SJSA1 (cell line): ENCODE measurements around the gene AFTPH. TPM values are rescaled to one million over a fixed set of nuclear protein-coding genes. Genes with fewer than 3 reads are reported as not detected.

Experiments used
- DNase-seq, 2 experiments: peaks; one replicate each; pipeline ENCODE4 v3.0.0-alpha.2; 2015 to 2020; ENCODE audit warnings: low spot score in 2 of 2, low read depth in 1 of 2
- H3K27ac ChIP-seq: fragments of 250-450 bp; sonication (Bioruptor Pico); 2 replicates; pipeline ENCODE4 v1.5.1; 2020; ENCODE audit warnings: mild to moderate bottlenecking, moderate library complexity
- H3K27me3 ChIP-seq: fragments of 250-450 bp; sonication (Bioruptor Pico); replicated peaks from 2 replicates; pipeline ENCODE4 v1.5.1; 2020; ENCODE audit warnings: mild to moderate bottlenecking, moderate library complexity
- H3K36me3 ChIP-seq: fragments of 250-450 bp; sonication (Bioruptor Pico); 2 replicates; pipeline ENCODE4 v1.5.1; 2020; ENCODE audit warnings: mild to moderate bottlenecking
- H3K4me1 ChIP-seq: fragments of 250-450 bp; sonication (Bioruptor Pico); replicated peaks from 2 replicates; pipeline ENCODE4 v1.6.1; 2021; ENCODE audit warnings: mild to moderate bottlenecking
- H3K4me3 ChIP-seq: fragments of 250-450 bp; sonication (Bioruptor Pico); 2 replicates; pipeline ENCODE4 v1.5.1; 2020; ENCODE audit warnings: mild to moderate bottlenecking
- H3K9me3 ChIP-seq: fragments of 250-450 bp; sonication (Bioruptor Pico); replicated peaks from 2 replicates; pipeline ENCODE4 v1.5.1; 2020; ENCODE audit warnings: mild to moderate bottlenecking
- total RNA-seq: library from RNA; depleted of rRNA; stranded (reverse); fragments of >200 nt; shearing (Covaris generic); gene quantifications from 2 replicates; pipeline ENCODE4 v1.2.3, GENCODE V29; 2014

AFTPH gene
- total RNA-seq, 1 experiment from 2014 or later, result 24.4 TPM

DNA sequence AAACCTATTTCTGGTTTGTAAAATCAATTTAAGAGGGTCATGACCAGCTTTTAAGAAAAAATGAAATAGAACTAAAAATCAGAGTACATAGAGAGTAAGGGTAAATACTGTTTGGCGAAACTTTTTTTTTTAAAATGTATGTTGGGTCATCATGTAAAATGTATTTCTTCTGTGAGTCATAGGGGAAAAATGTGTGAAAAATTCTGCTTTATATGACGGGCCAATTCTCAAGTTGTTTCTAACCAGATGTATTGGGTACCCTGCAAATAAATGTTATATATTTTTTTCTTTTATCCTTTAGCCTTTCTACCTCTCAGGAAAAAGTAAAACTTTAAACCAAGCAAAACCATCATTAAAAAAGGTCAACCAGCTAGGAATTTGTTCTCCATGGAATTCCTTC is 13.9 kb downstream of the AFTPH start:
- no peak overlapping the region for H3K4me3 ChIP-seq
- H3K27me3 ChIP-seq, result no peaks in the 10 kb centered on the region
- H3K27ac ChIP-seq, result no peak overlapping the region
- peaks cover 8% of the 10 kb centered on the region; the same call in 1 of the 2 replicates for H3K4me1 ChIP-seq
- H3K9me3 ChIP-seq, result no peaks in the 10 kb centered on the region
- no peak for DNase-seq
- no peaks in the 10 kb centered on the region for H3K36me3 ChIP-seq

- no peak for DNase-seq
- H3K27me3 ChIP-seq, result no peaks in the 10 kb centered on the region
- H3K4me3 ChIP-seq, result no peak overlapping the region
- peaks cover 8% of the 10 kb centered on the region; the same call in 1 of the 2 replicates for H3K4me1 ChIP-seq
- no peaks in the 10 kb centered on the region for H3K9me3 ChIP-seq
- no peak overlapping the region for H3K27ac ChIP-seq
- no peaks in the 10 kb centered on the region for H3K36me3 ChIP-seq
These were observed 14.8 kb downstream of the AFTPH start for GRCh38 chr2:64538764-64539433.

DNA sequence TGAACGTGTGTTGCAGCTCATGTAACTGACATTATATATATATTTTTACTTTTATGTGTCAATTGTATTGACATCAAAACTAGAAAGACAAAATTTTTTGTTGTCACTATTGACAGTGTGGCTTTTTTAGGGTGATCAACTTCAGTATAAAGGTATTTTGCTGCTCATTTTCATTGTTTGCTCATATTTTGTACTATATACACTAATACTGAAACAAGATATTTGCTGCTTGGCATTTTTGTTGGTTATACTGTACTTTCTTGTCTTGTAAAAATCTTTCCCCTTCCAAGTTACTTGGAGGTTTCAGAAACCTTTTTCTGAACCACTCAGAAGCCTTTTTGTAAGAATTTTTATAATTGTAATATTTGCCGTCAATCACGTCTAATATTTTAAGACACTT is 16.5 kb downstream of the AFTPH start:
- DNase-seq, result no peak
- Histone ChIP-seq H3K36me3 (no peaks in the 10 kb centered on the region), H3K9me3 (no peaks in the 10 kb centered on the region), H3K4me1 (peaks cover 8% of the 10 kb centered on the region; the same call in 1 of the 2 replicates), H3K27ac (no peak overlapping the region), H3K4me3 (no peak overlapping the region), H3K27me3 (no peaks in the 10 kb centered on the region)

GRCh38 chr2:64541547-64541946 is 17.4 kb downstream of the AFTPH start:
- DNase-seq, result no peak
- Histone ChIP-seq H3K4me1 (peaks cover 8% of the 10 kb centered on the region; the same call in 1 of the 2 replicates), H3K4me3 (no peak overlapping the region), H3K9me3 (no peaks in the 10 kb centered on the region), H3K27ac (no peak overlapping the region), H3K27me3 (no peaks in the 10 kb centered on the region), H3K36me3 (no peaks in the 10 kb centered on the region)

DNA sequence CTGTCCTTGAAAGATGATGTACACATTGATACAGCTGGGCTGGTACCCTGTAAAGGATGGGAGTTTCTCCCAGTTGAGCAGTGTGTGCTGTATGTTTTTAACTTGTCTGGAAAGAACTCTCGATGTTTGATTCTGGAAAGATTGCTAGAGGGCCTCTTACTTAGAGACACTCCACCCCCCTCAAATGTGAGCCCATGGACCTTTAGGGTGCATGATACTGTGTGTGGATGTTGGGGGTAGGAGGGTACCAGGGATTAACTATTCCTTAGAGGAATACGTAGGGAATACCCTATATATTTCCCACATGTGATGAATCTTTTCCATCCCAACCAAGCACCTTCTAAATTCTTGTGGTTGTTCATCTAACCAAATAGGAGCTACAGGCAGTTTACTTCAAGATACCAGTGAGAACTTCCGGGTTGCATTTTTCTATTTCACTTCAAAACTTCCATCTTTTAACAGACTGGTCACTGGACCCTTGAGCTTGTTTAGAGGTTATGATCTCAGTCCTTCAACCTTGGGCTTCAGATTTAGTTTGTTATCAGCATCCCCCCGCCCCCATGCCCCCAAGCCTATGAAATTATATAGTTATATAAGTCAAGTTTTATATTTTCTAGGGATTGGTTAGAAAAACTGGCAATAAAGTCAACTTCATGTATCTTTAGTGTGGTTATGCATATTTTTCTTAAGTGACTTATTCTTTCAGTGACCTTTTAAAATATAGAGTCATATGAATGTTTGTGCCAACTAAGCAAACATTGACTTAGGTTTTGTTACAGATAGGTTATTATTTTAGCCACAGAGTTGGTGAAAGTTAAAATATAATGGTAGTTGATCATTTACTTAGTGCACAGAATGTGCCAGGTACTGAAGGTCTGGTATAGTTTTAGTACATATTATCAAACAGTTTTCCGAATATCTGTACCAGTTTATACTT is 18.2 kb downstream of the AFTPH start:
- Histone ChIP-seq H3K4me1 (peaks cover 8% of the 10 kb centered on the region; the same call in 1 of the 2 replicates), H3K36me3 (no peaks in the 10 kb centered on the region), H3K27me3 (no peaks in the 10 kb centered on the region), H3K9me3 (no peaks in the 10 kb centered on the region), H3K4me3 (no peak overlapping the region), H3K27ac (no peak overlapping the region)
- no peak for DNase-seq

GRCh38 chr2:64543008-64543697 is 19.0 kb downstream of the AFTPH start:
- no peaks in the 10 kb centered on the region for H3K27me3 ChIP-seq
- no peak for DNase-seq

GRCh38 chr2:64548761-64549160 is 24.6 kb downstream of the AFTPH start:
- Histone ChIP-seq H3K4me3 (no peak overlapping the region), H3K9me3 (no peaks in the 10 kb centered on the region), H3K27me3 (no peaks in the 10 kb centered on the region), H3K27ac (no peak overlapping the region), H3K36me3 (peaks cover 10% of the 10 kb centered on the region; the same call in 1 of the 2 replicates), H3K4me1 (no peaks in the 10 kb centered on the region)
- no peak for DNase-seq

More at GRCh38 chr2:64543008-64543697, 19.0 kb downstream of the AFTPH start:
- Histone ChIP-seq H3K4me1 (peaks cover 6% of the 10 kb centered on the region; the same call in 1 of the 2 replicates), H3K9me3 (no peaks in the 10 kb centered on the region), H3K4me3 (no peak overlapping the region), H3K36me3 (no peaks in the 10 kb centered on the region), H3K27ac (no peak overlapping the region)

GRCh38 chr2:64550042-64550441 is 25.9 kb downstream of the AFTPH start:
- no peak for DNase-seq
- H3K4me1 ChIP-seq, result no peaks in the 10 kb centered on the region
- no peaks in the 10 kb centered on the region for H3K9me3 ChIP-seq
- no peaks in the 10 kb centered on the region for H3K27me3 ChIP-seq
- H3K27ac ChIP-seq, result no peak overlapping the region
- H3K4me3 ChIP-seq, result no peak overlapping the region
- H3K36me3 ChIP-seq, result peaks cover 10% of the 10 kb centered on the region; the same call in 1 of the 2 replicates

DNA sequence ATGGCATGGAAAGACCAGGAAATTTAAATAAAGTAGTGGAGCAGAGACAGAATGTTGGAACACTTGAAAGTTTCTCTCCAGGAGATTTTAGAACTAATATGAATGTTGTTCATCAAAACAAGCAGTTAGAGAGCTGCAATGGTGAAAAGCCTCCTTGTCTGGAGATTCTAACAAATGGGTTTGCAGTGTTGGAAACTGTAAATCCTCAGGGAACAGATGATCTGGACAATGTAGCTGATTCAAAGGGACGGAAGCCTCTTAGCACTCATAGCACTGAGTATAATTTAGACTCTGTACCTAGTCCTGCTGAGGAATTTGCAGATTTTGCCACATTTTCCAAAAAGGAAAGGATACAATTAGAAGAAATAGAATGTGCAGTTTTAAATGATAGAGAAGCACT is 27.7 kb downstream of the AFTPH start:
- H3K27me3 ChIP-seq, result no peaks in the 10 kb centered on the region
- H3K4me3 ChIP-seq, result no peak overlapping the region
- no peak for DNase-seq
- no peaks in the 10 kb centered on the region for H3K4me1 ChIP-seq
- H3K9me3 ChIP-seq, result no peaks in the 10 kb centered on the region
- no peak overlapping the region for H3K27ac ChIP-seq
- peaks cover 14% of the 10 kb centered on the region for H3K36me3 ChIP-seq

- peaks cover 14% of the 10 kb centered on the region for H3K36me3 ChIP-seq
- no peak overlapping the region for H3K27ac ChIP-seq
- no peak overlapping the region for H3K4me3 ChIP-seq
- H3K27me3 ChIP-seq, result no peaks in the 10 kb centered on the region
- no peaks in the 10 kb centered on the region for H3K9me3 ChIP-seq
- no peak for DNase-seq
- H3K4me1 ChIP-seq, result no peaks in the 10 kb centered on the region
These were observed 30.0 kb downstream of the AFTPH start for GRCh38 chr2:64554117-64554516.

DNA sequence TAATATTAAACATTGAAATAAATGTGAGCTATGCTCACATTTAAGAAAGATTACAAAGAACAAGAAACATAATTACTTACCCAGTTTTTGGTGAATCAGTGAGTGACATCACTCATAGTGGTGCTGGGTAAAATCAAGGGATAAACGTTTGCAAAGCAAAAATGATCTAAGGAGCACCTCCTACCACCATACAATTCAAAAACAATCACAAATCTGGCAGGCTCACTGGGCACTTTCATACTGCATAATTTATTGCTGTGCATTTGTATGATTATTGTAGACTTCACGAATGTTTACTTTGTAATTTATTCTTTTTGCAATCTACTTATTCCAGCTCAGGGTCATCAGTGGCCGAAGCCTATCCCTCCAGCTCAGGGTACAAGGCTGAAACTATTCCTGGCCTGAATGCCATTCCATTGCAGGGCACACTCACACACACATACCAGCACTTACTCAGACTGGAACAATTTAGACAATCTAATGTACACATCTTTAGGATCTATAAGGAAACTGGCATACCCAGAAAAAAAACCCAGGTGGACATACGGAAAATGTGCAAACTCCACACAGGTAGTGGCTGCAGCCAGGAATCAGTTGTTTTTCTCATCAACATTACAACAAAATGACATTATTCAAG is 34.4 kb downstream of the AFTPH start:
- no peak for DNase-seq
- no peaks in the 10 kb centered on the region for H3K27me3 ChIP-seq

GRCh38 chr2:64562148-64562784 is 38.1 kb downstream of the AFTPH start:
- no peak overlapping the region for H3K4me3 ChIP-seq
- no peaks in the 10 kb centered on the region for H3K4me1 ChIP-seq
- no peak overlapping the region for H3K27ac ChIP-seq
- H3K27me3 ChIP-seq, result no peaks in the 10 kb centered on the region
- no peaks in the 10 kb centered on the region for H3K9me3 ChIP-seq
- peak in 1 of 2 experiments; percentile 12 for DNase-seq
- no peaks in the 10 kb centered on the region; the same call in 1 of the 2 replicates for H3K36me3 ChIP-seq

More for the DNA sequence above, 34.4 kb downstream of the AFTPH start:
- H3K4me3 ChIP-seq, result no peak overlapping the region
- peaks cover 4% of the 10 kb centered on the region; the same call in 1 of the 2 replicates for H3K36me3 ChIP-seq
- H3K27ac ChIP-seq, result no peak overlapping the region
- H3K9me3 ChIP-seq, result no peaks in the 10 kb centered on the region
- H3K4me1 ChIP-seq, result no peaks in the 10 kb centered on the region
